ENCODE measurements around the gene GPR18.

DNA sequence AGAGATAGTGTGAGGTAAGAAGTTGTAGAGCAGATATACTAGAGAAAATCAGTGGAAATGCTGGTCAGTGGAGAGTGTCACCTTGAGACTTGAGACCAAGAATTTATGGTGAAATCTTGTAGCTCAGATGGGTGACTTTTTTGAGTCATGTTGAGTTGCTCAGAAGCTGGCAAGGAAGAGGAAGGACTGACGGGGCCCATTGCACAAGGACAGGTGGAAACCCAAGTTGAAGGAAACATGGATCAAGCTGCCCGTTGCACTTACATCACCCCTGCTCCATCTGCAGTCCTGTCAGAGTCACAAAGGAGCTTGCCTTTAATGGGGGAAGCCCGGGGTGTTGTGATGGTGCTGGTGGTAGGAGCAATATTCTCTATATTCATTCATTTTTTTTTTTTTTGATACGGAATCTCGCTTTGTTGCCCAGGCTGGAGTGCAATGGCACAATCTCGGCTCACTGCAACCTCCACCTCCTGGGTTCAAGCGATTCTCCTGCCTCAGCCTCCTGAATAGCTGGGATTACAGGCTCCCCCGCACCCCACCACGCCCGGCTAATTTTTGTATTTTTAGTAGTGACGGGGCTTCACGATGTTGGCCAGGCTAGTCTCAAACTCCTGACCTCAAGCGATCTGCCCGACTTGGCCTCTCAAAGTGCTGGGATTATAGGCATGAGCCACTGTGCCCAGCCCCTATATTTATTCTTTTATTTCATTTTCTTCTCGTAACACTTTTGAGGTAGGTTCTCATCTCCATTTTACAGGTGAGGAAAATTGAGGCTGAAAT, 30.1 kb downstream of the GPR18 start:
- no peak for TF ChIP-seq POLR2AphosphoS5 (IDR thresholded peaks at IDR 0.05)
- TF ChIP-seq, protein P1, sequence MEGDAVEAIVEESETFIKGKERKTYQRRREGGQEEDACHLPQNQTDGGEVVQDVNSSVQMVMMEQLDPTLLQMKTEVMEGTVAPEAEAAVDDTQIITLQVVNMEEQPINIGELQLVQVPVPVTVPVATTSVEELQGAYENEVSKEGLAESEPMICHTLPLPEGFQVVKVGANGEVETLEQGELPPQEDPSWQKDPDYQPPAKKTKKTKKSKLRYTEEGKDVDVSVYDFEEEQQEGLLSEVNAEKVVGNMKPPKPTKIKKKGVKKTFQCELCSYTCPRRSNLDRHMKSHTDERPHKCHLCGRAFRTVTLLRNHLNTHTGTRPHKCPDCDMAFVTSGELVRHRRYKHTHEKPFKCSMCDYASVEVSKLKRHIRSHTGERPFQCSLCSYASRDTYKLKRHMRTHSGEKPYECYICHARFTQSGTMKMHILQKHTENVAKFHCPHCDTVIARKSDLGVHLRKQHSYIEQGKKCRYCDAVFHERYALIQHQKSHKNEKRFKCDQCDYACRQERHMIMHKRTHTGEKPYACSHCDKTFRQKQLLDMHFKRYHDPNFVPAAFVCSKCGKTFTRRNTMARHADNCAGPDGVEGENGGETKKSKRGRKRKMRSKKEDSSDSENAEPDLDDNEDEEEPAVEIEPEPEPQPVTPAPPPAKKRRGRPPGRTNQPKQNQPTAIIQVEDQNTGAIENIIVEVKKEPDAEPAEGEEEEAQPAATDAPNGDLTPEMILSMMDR (IDR thresholded peaks at IDR 0.05) = no peak

All from stomach (tissue), 4 donors.